Vagina (tissue), 2 donors: Measurements from ENCODE around the gene EML6.

Experiments used
- CTCF ChIP-seq, 3 experiments: fragments of 450-650 bp in 2 of 3; fragments of 200-600 bp in 1 of 3; sonication (generic) in 1 of 3; IDR thresholded peaks; one replicate each; pipeline ENCODE4 v1.5.1; 2017 to 2019; ENCODE audit warnings: antibody characterized with exemption in 3 of 3, mild to moderate bottlenecking in 2 of 3, moderate library complexity in 2 of 3
- POLR2A ChIP-seq, 2 donors: fragments of 450-650 bp; IDR thresholded peaks; one replicate each; pipeline ENCODE4 v1.6.1; 2017; ENCODE audit warnings: antibody characterized with exemption in 2 of 2, mild to moderate bottlenecking in 2 of 2, moderate library complexity in 2 of 2
- POLR2AphosphoS5 ChIP-seq, 2 donors: sonication (generic); formaldehyde crosslinking; IDR thresholded peaks; one replicate each; pipeline ENCODE4 v1.9.0; 2017; ENCODE audit warnings: antibody characterized with exemption in 2 of 2, mild to moderate bottlenecking in 2 of 2, low read depth in 1 of 2; ENCODE audit not compliant: insufficient read depth in 1 of 2

- no peak for TF ChIP-seq CTCF (IDR thresholded peaks at IDR 0.05)
- no peak for TF ChIP-seq POLR2A (IDR thresholded peaks at IDR 0.05)
- no peak for TF ChIP-seq POLR2AphosphoS5 (IDR thresholded peaks at IDR 0.05; ENCODE audit: insufficient read depth in 1 of 2, low read depth in 1 of 2)
These were observed 85.2 kb downstream of the EML6 start for GRCh38 chr2:54808661-54809060.
